Heart left ventricle (tissue), 13 donors: ENCODE data around the gene GLYR1.

Source experiments
- CTCF ChIP-seq, 12 donors: fragments of 200-600 bp; sonication (generic) in 4 of 12; IDR thresholded peaks; one replicate each; pipeline versions ENCODE4 v1.5.0 to v1.8.0; 2018 to 2022; ENCODE audit warnings: antibody characterized with exemption in 12 of 12, mild to moderate bottlenecking in 5 of 12
- POLR2A ChIP-seq, 2 donors: fragments of 450-650 bp; IDR thresholded peaks; one replicate each; pipeline ENCODE4 v1.6.1; 2017; ENCODE audit warnings: antibody characterized with exemption in 2 of 2, mild to moderate bottlenecking in 2 of 2, moderate library complexity in 2 of 2
- donor health status: ischemic (EF 13 %, LVEDD 7.1; RV severe dilation, severe dysfunction).
- donor health status: DM: no; HTN: yes; CAD: no.
- donor health status: DM: no; HTN: no; CAD: no.
- donor health status: ischemic (EF 25% LVEDD 6.9; RV normal size, moderate dysfunction).
- donor health status: ischemic (EF 25% LVEDD 5.7; RV mildly dilated, moderate dysfunction).
- donor health status: ischemic (EF 35%, LVEDD 5.7; RV mildly dilated, moderate dysfunction).
- donor health status: nonischemic (EF 11% LVEDD 7.7; RV severe dilation, severe dysfunction).
- donor health status: DM: yes; HTN: yes; CAD: no.
- donor health status: PGD.
- donor health status: ischemic (EF 29% LVEDD 5.4; RV normal size, mild dysfunction).
- donor health status: nonischemic (EF 23%, LVEDD 6.1; RV moderate dilation, normal function).

- no peak for TF ChIP-seq CTCF (IDR thresholded peaks at IDR 0.05)
- TF ChIP-seq POLR2A (IDR thresholded peaks at IDR 0.05) = no peak
These were observed 20.1 kb downstream of the GLYR1 start for GRCh38 chr16:4826980-4827379.
